ENCODE data around the gene SLC37A3.

DNA sequence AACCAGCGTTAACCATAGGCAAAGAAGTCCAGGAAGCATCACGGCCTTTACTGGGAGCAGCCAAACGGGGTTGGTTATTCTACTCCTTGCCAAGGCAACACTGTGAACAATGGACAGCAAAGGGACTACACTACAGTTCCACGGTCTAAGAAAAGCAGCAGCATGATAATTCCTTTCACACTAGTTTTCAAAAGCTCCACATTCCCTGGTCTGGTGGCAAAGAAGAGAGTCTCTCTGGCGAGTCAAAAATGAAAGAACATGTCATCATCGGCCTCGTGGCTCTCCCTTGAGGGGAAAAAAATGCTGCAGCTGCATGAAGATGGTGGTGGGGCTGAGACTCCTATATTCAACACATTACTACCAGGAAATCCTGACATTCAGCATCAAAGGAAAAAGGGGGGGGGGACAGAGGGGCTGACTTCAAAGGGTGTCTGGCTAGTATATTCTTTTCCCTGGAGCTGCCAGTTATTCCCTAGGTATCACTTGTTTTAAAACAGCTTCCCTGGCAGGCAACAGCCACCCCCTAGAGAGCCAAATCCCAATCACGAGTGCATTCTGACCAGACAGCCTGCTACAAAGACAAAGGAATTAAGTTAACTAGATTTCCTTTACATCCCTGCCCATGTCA is 49.1 kb downstream of the SLC37A3 start:
- TF ChIP-seq, protein P1, sequence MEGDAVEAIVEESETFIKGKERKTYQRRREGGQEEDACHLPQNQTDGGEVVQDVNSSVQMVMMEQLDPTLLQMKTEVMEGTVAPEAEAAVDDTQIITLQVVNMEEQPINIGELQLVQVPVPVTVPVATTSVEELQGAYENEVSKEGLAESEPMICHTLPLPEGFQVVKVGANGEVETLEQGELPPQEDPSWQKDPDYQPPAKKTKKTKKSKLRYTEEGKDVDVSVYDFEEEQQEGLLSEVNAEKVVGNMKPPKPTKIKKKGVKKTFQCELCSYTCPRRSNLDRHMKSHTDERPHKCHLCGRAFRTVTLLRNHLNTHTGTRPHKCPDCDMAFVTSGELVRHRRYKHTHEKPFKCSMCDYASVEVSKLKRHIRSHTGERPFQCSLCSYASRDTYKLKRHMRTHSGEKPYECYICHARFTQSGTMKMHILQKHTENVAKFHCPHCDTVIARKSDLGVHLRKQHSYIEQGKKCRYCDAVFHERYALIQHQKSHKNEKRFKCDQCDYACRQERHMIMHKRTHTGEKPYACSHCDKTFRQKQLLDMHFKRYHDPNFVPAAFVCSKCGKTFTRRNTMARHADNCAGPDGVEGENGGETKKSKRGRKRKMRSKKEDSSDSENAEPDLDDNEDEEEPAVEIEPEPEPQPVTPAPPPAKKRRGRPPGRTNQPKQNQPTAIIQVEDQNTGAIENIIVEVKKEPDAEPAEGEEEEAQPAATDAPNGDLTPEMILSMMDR (conservative IDR thresholded peaks at IDR 0.05 in 1 of 2, IDR thresholded peaks at IDR 0.05 in 1 of 2; ENCODE audit: low read depth in 1 of 2, low read length in 2 of 2) = no peak
- no peak for TF ChIP-seq EZH2 (IDR thresholded peaks at IDR 0.05; ENCODE audit: low read length, missing control alignments)
